ENCODE data around the gene BEND7. TPM values are rescaled to one million over a fixed set of nuclear protein-coding genes. Genes with fewer than 3 reads are reported as not detected.
"Not testable (repeated sequence)": the region's sequence is repeated elsewhere in the genome, so short reads cannot be mapped to it uniquely, and the experiment has no call there.

The BEND7 gene
- total RNA-seq, 2 experiments from 2014 or later = not detected

GRCh38 chr10:13440185-13441061 lies 88.4 kb downstream of the BEND7 start:
- Mint-ChIP-seq H3K27me3 (peaks cover 43% of the 10 kb centered on the region), H3K4me1 (ENCODE audit: low read depth) (peaks cover 11% of the 10 kb centered on the region), H3K27ac (no peak overlapping the region), H3K9me3 (no peaks in the 10 kb centered on the region), H3K36me3 (ENCODE audit: low read depth) (no peaks in the 10 kb centered on the region), H3K4me3 (peak overlapping the region; percentile 20)
- peak; percentile 93 for ATAC-seq
- peak; percentile 72 for DNase-seq
- ChIA-PET POLR2A (interaction anchor here (1.1 kb wide), 1 partner anchor 19 kb away, joined by 3 read pairs; no protein-coding TSS in a partner anchor), CTCF (interaction anchor here (0.7 to 12.6 kb wide), 40 partner anchors 9 to 280 kb away, joined by 3 to 168 read pairs (median 5); partner anchors contain the start of genes MCM10 and PRPF18)
- intact Hi-C loops (cut with micrococcal nuclease) = no loop called here
- TF ChIP-seq, protein P1, sequence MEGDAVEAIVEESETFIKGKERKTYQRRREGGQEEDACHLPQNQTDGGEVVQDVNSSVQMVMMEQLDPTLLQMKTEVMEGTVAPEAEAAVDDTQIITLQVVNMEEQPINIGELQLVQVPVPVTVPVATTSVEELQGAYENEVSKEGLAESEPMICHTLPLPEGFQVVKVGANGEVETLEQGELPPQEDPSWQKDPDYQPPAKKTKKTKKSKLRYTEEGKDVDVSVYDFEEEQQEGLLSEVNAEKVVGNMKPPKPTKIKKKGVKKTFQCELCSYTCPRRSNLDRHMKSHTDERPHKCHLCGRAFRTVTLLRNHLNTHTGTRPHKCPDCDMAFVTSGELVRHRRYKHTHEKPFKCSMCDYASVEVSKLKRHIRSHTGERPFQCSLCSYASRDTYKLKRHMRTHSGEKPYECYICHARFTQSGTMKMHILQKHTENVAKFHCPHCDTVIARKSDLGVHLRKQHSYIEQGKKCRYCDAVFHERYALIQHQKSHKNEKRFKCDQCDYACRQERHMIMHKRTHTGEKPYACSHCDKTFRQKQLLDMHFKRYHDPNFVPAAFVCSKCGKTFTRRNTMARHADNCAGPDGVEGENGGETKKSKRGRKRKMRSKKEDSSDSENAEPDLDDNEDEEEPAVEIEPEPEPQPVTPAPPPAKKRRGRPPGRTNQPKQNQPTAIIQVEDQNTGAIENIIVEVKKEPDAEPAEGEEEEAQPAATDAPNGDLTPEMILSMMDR (IDR thresholded peaks at IDR 0.05) = peak; percentile 88

DNA sequence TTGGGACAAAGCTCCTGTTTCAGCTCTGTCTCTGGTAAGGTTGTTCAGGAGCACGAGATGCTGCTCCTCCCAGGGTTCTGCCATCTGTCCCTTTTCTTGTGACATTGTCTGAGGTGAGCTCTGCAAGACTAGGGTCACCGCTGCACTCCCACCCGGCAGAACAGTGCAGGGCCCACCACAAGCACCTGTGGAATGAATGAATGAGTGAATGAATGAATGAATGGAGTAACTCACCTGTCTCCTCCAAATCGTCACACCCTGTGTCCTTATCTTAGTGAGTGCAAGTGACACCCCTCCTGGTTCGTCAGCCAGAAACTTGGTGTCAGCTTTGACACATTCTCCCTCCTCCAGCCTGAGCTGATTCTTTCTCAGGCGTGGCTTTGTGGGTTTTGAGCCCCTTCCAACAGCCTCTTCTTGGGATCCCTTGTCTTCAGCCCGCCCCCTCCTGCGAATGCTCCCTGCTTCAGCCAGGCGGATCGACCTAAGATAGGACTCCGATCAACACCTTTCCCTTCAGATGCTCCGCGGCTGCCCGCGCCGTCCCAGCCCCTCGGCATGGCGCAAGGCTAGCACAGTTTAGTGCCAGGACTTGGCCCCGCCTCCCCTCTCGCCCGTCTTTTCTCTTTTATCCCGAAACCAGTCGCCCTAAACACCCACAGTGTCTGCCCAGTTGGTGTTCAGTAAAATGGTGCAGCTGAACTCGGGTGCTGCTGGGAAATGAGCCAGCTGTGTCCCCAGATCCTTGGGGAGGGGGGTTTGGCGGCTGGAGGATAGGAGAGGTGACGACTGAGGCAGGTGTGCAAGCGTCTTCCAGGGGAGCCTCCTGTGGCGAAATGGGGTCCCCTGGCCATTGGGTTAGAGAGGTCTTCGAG lies 89.3 kb downstream of the BEND7 start:
- Mint-ChIP-seq H3K27me3 (peaks cover 43% of the 10 kb centered on the region), H3K4me3 (peak overlapping the region; percentile 20), H3K27ac (no peak overlapping the region), H3K36me3 (ENCODE audit: low read depth) (no peaks in the 10 kb centered on the region), H3K9me3 (no peaks in the 10 kb centered on the region), H3K4me1 (ENCODE audit: low read depth) (peaks cover 11% of the 10 kb centered on the region)
- ATAC-seq = peak; percentile 54
- ChIA-PET CTCF (interaction anchor here (0.7 to 12.6 kb wide), 33 partner anchors 8 to 279 kb away, joined by 3 to 168 read pairs (median 6); partner anchors contain the start of gene MCM10), POLR2A (interaction anchor here (1.1 kb wide), 1 partner anchor 18 kb away, joined by 3 read pairs; no protein-coding TSS in a partner anchor)
- DNase-seq = peak; percentile 7
- intact Hi-C loops (cut with micrococcal nuclease) = loop anchor here (2.0 kb wide), 1 partner anchor 67 kb away; no protein-coding TSS in a partner anchor
- TF ChIP-seq, protein P1 (IDR thresholded peaks at IDR 0.05) = no peak

- Mint-ChIP-seq H3K27me3 (peaks cover 40% of the 10 kb centered on the region), H3K9me3 (no peaks in the 10 kb centered on the region), H3K27ac (no peak overlapping the region), H3K36me3 (ENCODE audit: low read depth) (no peaks in the 10 kb centered on the region), H3K4me3 (no peak overlapping the region), H3K4me1 (ENCODE audit: low read depth) (peaks cover 11% of the 10 kb centered on the region)
- TF ChIP-seq, protein P1 (IDR thresholded peaks at IDR 0.05) = no peak
- ChIA-PET POLR2A (no interaction called here), CTCF (interaction anchor here (0.8 to 12.6 kb wide), 2 partner anchors 64 to 87 kb away, joined by 3 to 168 read pairs; no protein-coding TSS in a partner anchor)
- intact Hi-C loops (cut with micrococcal nuclease) = no loop called here
- DNase-seq (no peak), ATAC-seq (no peak)
Observed at GRCh38 chr10:13437026-13437555, 91.7 kb downstream of the BEND7 start.

- CTCF ChIA-PET = interaction anchor here (2.1 kb wide), 1 partner anchor 12 kb away, joined by 6 read pairs; no protein-coding TSS in a partner anchor
- H3K27ac Mint-ChIP-seq; H3K4me3 Mint-ChIP-seq; H3K9me3 Mint-ChIP-seq; ATAC-seq; H3K36me3 Mint-ChIP-seq (ENCODE audit: low read depth); DNase-seq; H3K4me1 Mint-ChIP-seq (ENCODE audit: low read depth); intact Hi-C loops (cut with micrococcal nuclease): not testable (repeated sequence)
- POLR2A ChIA-PET = interaction anchor here (0.6 kb wide), 1 partner anchor 15 kb away, joined by 3 read pairs; no protein-coding TSS in a partner anchor
- peaks cover 15% of the 10 kb centered on the region for H3K27me3 Mint-ChIP-seq
Observed at GRCh38 chr10:13427943-13428342, 100.9 kb downstream of the BEND7 start.

GRCh38 chr10:13425397-13425796 lies 103.4 kb downstream of the BEND7 start:
- no peaks in the 10 kb centered on the region for H3K4me1 Mint-ChIP-seq (ENCODE audit: low read depth)
- H3K4me3 Mint-ChIP-seq = no peak overlapping the region
- DNase-seq (no peak), ATAC-seq (no peak)
- TF ChIP-seq, protein P1 (IDR thresholded peaks at IDR 0.05) = no peak
- H3K27ac Mint-ChIP-seq = no peak overlapping the region
- CTCF ChIA-PET = no interaction called here
- POLR2A ChIA-PET = no interaction called here
- intact Hi-C loops (cut with micrococcal nuclease) = no loop called here
- peaks cover 17% of the 10 kb centered on the region for H3K27me3 Mint-ChIP-seq
- H3K9me3 Mint-ChIP-seq = peaks cover 2% of the 10 kb centered on the region
- no peaks in the 10 kb centered on the region for H3K36me3 Mint-ChIP-seq (ENCODE audit: low read depth)

Measured in activated CD8-positive, alpha-beta T cell treated with anti-CD3 and anti-CD28 coated beads for 36 hours (primary cell).